Heart left ventricle (tissue), 13 donors: ENCODE measurements around the gene PI4KA.

ENCODE experiments used
- CTCF ChIP-seq, 12 donors: fragments of 200-600 bp; sonication (generic) in 4 of 12; IDR thresholded peaks; one replicate each; pipeline versions ENCODE4 v1.5.0 to v1.8.0; 2018 to 2022; ENCODE audit warnings: antibody characterized with exemption in 12 of 12, mild to moderate bottlenecking in 5 of 12
- POLR2A ChIP-seq, 2 donors: fragments of 450-650 bp; IDR thresholded peaks; one replicate each; pipeline ENCODE4 v1.6.1; 2017; ENCODE audit warnings: antibody characterized with exemption in 2 of 2, mild to moderate bottlenecking in 2 of 2, moderate library complexity in 2 of 2
- donor health status: ischemic (EF 13 %, LVEDD 7.1; RV severe dilation, severe dysfunction).
- donor health status: DM: no; HTN: yes; CAD: no.
- donor health status: DM: no; HTN: no; CAD: no.
- donor health status: ischemic (EF 25% LVEDD 6.9; RV normal size, moderate dysfunction).
- donor health status: ischemic (EF 25% LVEDD 5.7; RV mildly dilated, moderate dysfunction).
- donor health status: ischemic (EF 35%, LVEDD 5.7; RV mildly dilated, moderate dysfunction).
- donor health status: nonischemic (EF 11% LVEDD 7.7; RV severe dilation, severe dysfunction).
- donor health status: DM: yes; HTN: yes; CAD: no.
- donor health status: PGD.
- donor health status: ischemic (EF 29% LVEDD 5.4; RV normal size, mild dysfunction).
- donor health status: nonischemic (EF 23%, LVEDD 6.1; RV moderate dilation, normal function).

- TF ChIP-seq POLR2A (IDR thresholded peaks at IDR 0.05) = no peak
- no peak for TF ChIP-seq CTCF (IDR thresholded peaks at IDR 0.05)
Measured at GRCh38 chr22:20771918-20772625, 86.5 kb downstream of the PI4KA start.
